Gastrocnemius medialis (tissue), 4 donors: ENCODE measurements around the gene GUSB. TPM values are rescaled to one million over a fixed set of nuclear protein-coding genes. Genes with fewer than 3 reads are reported as not detected.
"Not testable (repeated sequence)": the region's sequence is repeated elsewhere in the genome, so short reads cannot be mapped to it uniquely, and the experiment has no call there.

ENCODE experiments used
- ATAC-seq, 2 donors: fragments of 150-250 bp; one replicate each; pipeline ENCODE4 v1.9.1; 2016
- DNase-seq, 2 donors: peaks; one replicate each; pipeline ENCODE4 v3.0.0-alpha.2; 2019
- H3K27ac ChIP-seq, 4 donors: fragments of 200-600 bp; sonication (generic); 1 replicate in 1 of 4; 2 replicates in 3 of 4; pipeline ENCODE4 v1.5.1; 2016 to 2018; ENCODE audit warnings: mild to moderate bottlenecking in 2 of 4, moderate library complexity in 1 of 4
- H3K27me3 ChIP-seq, 3 donors: fragments of 200-600 bp; sonication (generic) in 2 of 3; 1 replicate in 1 of 3; 2 replicates in 2 of 3; pipeline versions ENCODE4 v1.5.1 to v1.6.0; 2016 to 2019; ENCODE audit warnings: mild to moderate bottlenecking in 1 of 3, moderate library complexity in 1 of 3
- H3K36me3 ChIP-seq, 2 donors: fragments of 200-600 bp; sonication (generic) in 1 of 2; one replicate each; pipeline ENCODE4 v1.5.1; 2017 to 2018
- H3K4me1 ChIP-seq, 2 donors: fragments of 200-600 bp; sonication (generic) in 1 of 2; one replicate each; pipeline ENCODE4 v1.5.1; 2016 to 2017; ENCODE audit warnings: mild to moderate bottlenecking in 2 of 2
- H3K4me3 ChIP-seq, 4 donors: fragments of 200-600 bp; sonication (generic) in 3 of 4; 1 replicate in 1 of 4; 2 replicates in 3 of 4; pipeline ENCODE4 v1.5.1; 2016 to 2019; ENCODE audit warnings: mild to moderate bottlenecking in 2 of 4
- H3K9me3 ChIP-seq, 3 donors: fragments of 200-600 bp; sonication (generic) in 2 of 3; 1 replicate in 1 of 3; 2 replicates in 2 of 3; pipeline ENCODE4 v1.5.1; 2016 to 2019
- POLR2A ChIP-seq, 2 donors: fragments of 450-650 bp; IDR thresholded peaks; one replicate each; pipeline ENCODE4 v1.6.1; 2017; ENCODE audit warnings: antibody characterized with exemption in 2 of 2, mild to moderate bottlenecking in 2 of 2, moderate library complexity in 2 of 2
- in situ Hi-C, 4 donors: fragments of 200-750 bp; cut with MboI; loops; one replicate each; pipeline versions ENCODE4 v1.15.0 to v1.8.0; 2017; ENCODE audit warnings: low sequenced_read_pairs in 4 of 4
- intact Hi-C: fragments of 100-400 bp; cut with DNase I; formaldehyde crosslinking; loops from one replicate; pipeline ENCODE4 v1.15.1; 2023; ENCODE audit warnings: low total_unique reads
- total RNA-seq, 4 donors: library from RNA; depleted of rRNA; stranded (reverse); fragments of >200 nt; gene quantifications; one replicate each; pipeline versions ENCODE4 v1.1.0 to v1.2.3, GENCODE V29; 2016
- TF ChIP-seq, protein P1 (sequence below), 5 experiments: fragments of 450-650 bp in 3 of 5; fragments of 200-600 bp in 2 of 5; sonication (generic) in 2 of 5; IDR thresholded peaks in 4 of 5; conservative IDR thresholded peaks in 1 of 5; 1 replicate in 4 of 5; 2 replicates in 1 of 5; pipeline ENCODE4 v1.5.1; 2016 to 2019; ENCODE audit warnings: antibody characterized with exemption in 5 of 5, mild to moderate bottlenecking in 3 of 5, moderate library complexity in 3 of 5

GUSB gene
- total RNA-seq, 4 donors from 2014 or later = 2.4 to 7.1 (median 5.8) TPM

GRCh38 chr7:65968256-65969185 lies 13.5 kb downstream of the GUSB start:
- intact Hi-C loops = no loop called here
- Histone ChIP-seq H3K9me3 (no peaks in the 10 kb centered on the region), H3K4me1 (no peaks in the 10 kb centered on the region), H3K27ac (no peak overlapping the region), H3K27me3 (no peaks in the 10 kb centered on the region), H3K4me3 (no peak overlapping the region), H3K36me3 (peaks cover 4 to 97% of the 10 kb centered on the region in 2 donors)
- no peak for TF ChIP-seq POLR2A (IDR thresholded peaks at IDR 0.05)
- TF ChIP-seq, protein P1, sequence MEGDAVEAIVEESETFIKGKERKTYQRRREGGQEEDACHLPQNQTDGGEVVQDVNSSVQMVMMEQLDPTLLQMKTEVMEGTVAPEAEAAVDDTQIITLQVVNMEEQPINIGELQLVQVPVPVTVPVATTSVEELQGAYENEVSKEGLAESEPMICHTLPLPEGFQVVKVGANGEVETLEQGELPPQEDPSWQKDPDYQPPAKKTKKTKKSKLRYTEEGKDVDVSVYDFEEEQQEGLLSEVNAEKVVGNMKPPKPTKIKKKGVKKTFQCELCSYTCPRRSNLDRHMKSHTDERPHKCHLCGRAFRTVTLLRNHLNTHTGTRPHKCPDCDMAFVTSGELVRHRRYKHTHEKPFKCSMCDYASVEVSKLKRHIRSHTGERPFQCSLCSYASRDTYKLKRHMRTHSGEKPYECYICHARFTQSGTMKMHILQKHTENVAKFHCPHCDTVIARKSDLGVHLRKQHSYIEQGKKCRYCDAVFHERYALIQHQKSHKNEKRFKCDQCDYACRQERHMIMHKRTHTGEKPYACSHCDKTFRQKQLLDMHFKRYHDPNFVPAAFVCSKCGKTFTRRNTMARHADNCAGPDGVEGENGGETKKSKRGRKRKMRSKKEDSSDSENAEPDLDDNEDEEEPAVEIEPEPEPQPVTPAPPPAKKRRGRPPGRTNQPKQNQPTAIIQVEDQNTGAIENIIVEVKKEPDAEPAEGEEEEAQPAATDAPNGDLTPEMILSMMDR (IDR thresholded peaks at IDR 0.05 in 4 of 5, conservative IDR thresholded peaks at IDR 0.05 in 1 of 5) = no peak
- in situ Hi-C loops = no loop called here
- DNase-seq = no peak
- no peak for ATAC-seq

DNA sequence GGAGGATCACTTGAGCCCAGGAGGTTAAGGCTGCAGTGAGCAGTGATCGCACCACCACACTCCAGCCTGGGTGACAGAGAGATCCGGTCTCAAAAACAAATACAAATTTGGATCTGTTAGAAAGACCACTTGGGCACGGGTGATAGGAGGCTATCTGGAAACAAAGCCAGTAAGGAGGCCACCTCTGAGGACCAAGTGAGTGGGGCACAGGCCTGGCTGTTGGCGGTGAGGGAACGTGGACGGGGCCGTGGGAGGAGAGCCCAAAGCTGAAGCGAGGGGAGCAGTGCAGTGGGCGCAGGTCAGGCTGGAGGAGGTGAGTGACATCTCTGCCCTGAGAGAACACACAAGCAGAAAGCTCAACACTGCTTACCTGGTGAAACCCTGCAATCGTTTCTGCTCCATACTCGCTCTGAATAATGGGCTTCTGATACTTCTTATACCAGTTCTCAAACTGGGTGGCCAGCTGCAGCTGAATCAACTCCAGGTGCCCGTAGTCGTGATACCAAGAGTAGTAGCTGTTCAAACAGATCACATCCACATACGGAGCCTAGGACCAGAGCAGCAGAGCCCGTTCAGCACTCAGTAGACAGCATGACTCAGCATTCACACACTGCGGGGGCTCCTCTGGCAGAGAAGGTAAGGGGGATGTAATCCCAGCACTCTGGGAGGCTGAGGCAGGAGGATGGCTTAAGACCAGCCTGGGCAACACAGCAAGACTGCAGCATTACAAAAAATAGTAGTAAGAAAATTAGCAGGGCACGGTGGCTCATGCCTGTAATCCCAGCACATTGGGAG lies 14.5 kb downstream of the GUSB start:
- TF ChIP-seq, protein P1 (IDR thresholded peaks at IDR 0.05 in 4 of 5, conservative IDR thresholded peaks at IDR 0.05 in 1 of 5) = no peak
- no peak for TF ChIP-seq POLR2A (IDR thresholded peaks at IDR 0.05)
- no peak overlapping the region for H3K27ac ChIP-seq
- no peaks in the 10 kb centered on the region for H3K9me3 ChIP-seq
- no peaks in the 10 kb centered on the region for H3K4me1 ChIP-seq
- in situ Hi-C loops (no loop called here), intact Hi-C loops (no loop called here)
- H3K36me3 ChIP-seq = peaks cover 4 to 97% of the 10 kb centered on the region in 2 donors
- ATAC-seq (no peak), DNase-seq (no peak)
- H3K27me3 ChIP-seq = no peaks in the 10 kb centered on the region
- no peak overlapping the region for H3K4me3 ChIP-seq

- H3K4me3 ChIP-seq = no peak overlapping the region
- DNase-seq = no peak
- in situ Hi-C loops = no loop called here
- peaks cover 4 to 98% of the 10 kb centered on the region in 2 donors for H3K36me3 ChIP-seq
- no peaks in the 10 kb centered on the region for H3K4me1 ChIP-seq
- no peak for ATAC-seq
- H3K27me3 ChIP-seq = no peaks in the 10 kb centered on the region
- intact Hi-C loops = no loop called here
- H3K27ac ChIP-seq = no peak overlapping the region
- no peak for TF ChIP-seq POLR2A (IDR thresholded peaks at IDR 0.05)
- no peaks in the 10 kb centered on the region for H3K9me3 ChIP-seq
Observed at GRCh38 chr7:65966146-65966545, 15.9 kb downstream of the GUSB start.

GRCh38 chr7:65964671-65965070 lies 17.3 kb downstream of the GUSB start:
- DNase-seq, in situ Hi-C loops, H3K4me3 ChIP-seq, H3K27ac ChIP-seq, H3K27me3 ChIP-seq, intact Hi-C loops, H3K9me3 ChIP-seq, ATAC-seq, H3K4me1 ChIP-seq: not testable (repeated sequence)
- H3K36me3 ChIP-seq = peaks cover 4 to 96% of the 10 kb centered on the region in 2 donors

DNA sequence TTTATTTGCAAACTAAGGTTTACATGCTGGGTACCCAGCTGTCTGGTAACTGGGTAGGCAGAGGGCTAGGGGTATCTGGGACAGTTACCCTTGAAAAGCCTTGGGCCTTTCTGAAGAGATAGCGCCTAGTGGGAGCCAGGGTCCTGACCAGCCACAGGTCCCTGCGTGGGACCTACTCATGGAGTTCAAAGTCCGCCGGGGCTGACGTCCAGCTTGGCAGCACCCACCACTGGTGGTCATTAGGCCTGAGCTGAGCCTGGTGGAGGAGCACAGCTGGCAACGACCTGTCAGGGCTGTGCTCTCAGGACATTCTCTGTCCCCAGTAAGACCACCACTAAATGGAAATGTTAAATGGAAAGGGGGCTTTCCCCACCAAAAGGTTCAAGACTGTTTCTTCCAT lies 20.0 kb downstream of the GUSB start:
- ATAC-seq (no peak), DNase-seq (no peak)
- in situ Hi-C loops = no loop called here
- Histone ChIP-seq H3K36me3 (peaks cover 4 to 90% of the 10 kb centered on the region in 2 donors), H3K4me1 (no peaks in the 10 kb centered on the region), H3K9me3 (no peaks in the 10 kb centered on the region), H3K4me3 (no peak overlapping the region), H3K27me3 (no peaks in the 10 kb centered on the region), H3K27ac (no peak overlapping the region)
- intact Hi-C loops = no loop called here
- TF ChIP-seq, protein P1 (IDR thresholded peaks at IDR 0.05 in 4 of 5, conservative IDR thresholded peaks at IDR 0.05 in 1 of 5) = no peak
- no peak for TF ChIP-seq POLR2A (IDR thresholded peaks at IDR 0.05)
